Stimulated activated naive CD8-positive, alpha-beta T cell treated with anti-CD3 and anti-CD28 coated beads, Interleukin-15, Interleukin-2, amounts not matched to agents 100 U/mL and 50 U/mL, for 24 hours (primary cell): ENCODE measurements around the gene NUP58.

Experiments
- ATAC-seq: fragments of 150-1000 bp; cut with Tn5 transposase; one replicate; pipeline ENCODE4 v1.10.0; 2021
- DNase-seq: peaks from one replicate; pipeline ENCODE4 v3.0.0; 2021

The NUP58 gene

GRCh38 chr13:25301347-25302113, at the start of gene NUP58:
Gene NUP58, plus strand, starts transcription at chr13:25301625. Its CDS starts 149 bp downstream, at chr13:25301774.
- peak; percentile 99 for ATAC-seq

GRCh38 chr13:25252225-25252624, 49.2 kb upstream of the NUP58 start:
- ATAC-seq: no peak
- DNase-seq: no peak

More at GRCh38 chr13:25301347-25302113, at the start of gene NUP58:
- peak; percentile 94 for DNase-seq

DNA sequence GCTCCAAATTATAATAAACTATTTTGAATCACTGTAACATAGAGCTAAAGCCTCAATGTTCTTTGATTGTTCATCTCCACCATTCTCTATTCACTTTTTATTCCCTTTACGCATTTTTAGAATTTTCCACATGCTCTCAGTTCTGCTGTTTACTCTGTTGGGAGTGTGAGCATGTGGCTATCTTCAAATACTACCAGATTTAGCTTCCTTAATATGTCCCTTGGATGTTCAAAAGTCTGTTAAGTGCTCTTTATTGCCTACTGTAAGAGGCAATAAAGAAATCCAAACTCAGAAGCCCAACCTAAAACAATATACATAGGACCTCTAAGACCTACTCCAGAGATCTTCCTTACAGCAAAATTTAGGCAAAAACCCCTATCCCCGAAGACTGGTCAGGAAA, 48.7 kb upstream of the NUP58 start:
- no peak for DNase-seq
- ATAC-seq: no peak

GRCh38 chr13:25253702-25254101, 47.7 kb upstream of the NUP58 start:
- ATAC-seq (no peak), DNase-seq (no peak)

DNA sequence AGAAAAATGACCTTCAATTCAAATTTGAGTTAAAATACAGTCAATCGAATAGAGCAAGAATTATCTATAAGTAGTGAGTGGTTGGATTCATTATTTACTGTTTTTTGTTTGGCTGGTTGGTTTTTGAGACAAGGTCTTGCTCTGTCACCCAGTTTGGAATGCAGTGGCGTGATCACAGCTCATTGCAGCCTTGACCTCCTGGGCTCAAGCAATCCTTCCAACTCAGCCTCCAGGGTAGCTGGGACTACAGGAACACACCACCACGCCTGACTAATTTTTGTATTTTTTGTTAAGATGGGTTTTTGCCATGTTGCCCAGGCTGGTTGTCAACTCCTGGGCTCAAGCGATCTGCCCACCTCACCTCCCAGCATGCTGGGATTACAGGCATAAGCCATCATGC, 39.2 kb upstream of the NUP58 start:
- ATAC-seq (no peak), DNase-seq (no peak)

DNA sequence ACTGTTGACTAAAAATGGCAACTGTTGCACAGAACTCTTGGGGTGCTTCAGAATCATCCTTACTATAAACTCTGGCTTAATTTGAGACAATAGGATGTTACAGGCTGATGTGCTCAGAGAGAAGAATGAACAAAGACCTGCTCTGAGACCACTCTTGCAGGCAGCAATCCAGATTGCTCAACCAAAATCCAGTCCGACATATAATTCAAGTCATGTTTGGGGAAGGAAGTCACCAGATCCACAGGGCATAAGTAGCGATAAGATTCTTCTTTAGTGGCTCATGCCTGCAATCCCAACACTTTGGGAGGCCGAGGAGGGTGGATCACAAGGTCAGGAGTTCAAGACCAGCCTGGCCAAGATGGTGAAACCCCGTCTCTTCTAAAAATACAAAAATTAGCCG, 34.7 kb upstream of the NUP58 start:
- DNase-seq: no peak
- no peak for ATAC-seq

- no peak for DNase-seq
- peak; percentile 40 for ATAC-seq
Observed at GRCh38 chr13:25267715-25268114, 33.7 kb upstream of the NUP58 start.

DNA sequence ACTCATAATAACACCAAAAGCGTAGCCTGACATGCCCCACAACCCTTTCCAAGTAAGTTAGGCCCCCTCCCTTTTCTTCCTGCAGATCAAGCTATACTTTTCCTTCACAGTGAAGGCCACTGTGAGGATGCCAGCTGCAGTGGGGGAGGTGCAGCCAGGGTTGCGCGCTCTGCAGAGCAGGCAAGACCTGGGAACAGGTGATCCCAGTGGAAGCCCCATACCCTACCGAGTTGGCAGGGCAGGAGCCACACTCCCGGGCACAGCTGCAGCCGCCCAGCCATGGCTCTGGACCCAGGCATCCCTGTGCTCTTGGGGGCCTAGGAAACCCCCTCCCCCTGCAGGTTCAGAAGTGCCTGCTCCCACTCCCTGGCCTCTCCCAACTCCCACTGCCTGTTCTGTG, 32.9 kb upstream of the NUP58 start:
- DNase-seq: no peak

DNA sequence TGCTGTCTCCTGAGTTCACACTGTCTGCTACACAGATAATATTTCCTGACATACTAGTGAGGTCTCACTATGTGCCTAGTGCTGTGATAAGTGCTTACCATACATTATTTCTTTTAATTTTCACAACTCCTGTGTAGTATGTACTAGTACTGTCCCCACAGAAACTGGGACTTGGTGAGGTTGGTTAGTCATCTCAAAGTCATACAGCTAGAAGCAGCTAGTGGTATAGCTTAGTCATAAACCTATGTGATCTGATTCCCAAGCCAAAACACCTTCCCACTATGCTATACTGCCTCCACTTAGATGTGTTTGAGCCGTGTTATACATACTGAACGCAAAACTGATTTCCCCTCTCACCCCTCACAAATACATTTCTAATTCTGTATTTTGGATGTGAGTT, 24.7 kb upstream of the NUP58 start:
- peak; percentile 99 for ATAC-seq
- DNase-seq: no peak

More for the DNA sequence above, 32.9 kb upstream of the NUP58 start:
- ATAC-seq: no peak

DNA sequence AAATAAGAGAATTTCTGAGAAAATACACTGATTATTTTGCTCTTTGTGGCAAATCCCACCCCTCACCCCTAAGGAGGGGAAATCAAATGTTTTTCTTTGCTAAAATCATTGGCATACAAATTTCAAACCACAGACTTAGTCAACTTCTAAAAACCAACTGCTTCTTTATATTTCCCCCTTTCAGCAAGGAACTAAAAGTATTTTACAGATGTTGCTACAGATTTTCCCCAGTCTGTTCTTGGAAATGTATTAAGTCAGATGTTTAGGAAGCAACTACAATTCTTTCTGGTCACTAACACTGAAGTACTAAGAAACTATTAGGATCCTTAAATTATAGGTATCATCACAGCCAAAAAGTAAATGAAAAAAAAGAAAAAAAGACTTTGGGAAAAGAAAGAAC, 21.0 kb upstream of the NUP58 start:
- DNase-seq (no peak), ATAC-seq (no peak)

DNA sequence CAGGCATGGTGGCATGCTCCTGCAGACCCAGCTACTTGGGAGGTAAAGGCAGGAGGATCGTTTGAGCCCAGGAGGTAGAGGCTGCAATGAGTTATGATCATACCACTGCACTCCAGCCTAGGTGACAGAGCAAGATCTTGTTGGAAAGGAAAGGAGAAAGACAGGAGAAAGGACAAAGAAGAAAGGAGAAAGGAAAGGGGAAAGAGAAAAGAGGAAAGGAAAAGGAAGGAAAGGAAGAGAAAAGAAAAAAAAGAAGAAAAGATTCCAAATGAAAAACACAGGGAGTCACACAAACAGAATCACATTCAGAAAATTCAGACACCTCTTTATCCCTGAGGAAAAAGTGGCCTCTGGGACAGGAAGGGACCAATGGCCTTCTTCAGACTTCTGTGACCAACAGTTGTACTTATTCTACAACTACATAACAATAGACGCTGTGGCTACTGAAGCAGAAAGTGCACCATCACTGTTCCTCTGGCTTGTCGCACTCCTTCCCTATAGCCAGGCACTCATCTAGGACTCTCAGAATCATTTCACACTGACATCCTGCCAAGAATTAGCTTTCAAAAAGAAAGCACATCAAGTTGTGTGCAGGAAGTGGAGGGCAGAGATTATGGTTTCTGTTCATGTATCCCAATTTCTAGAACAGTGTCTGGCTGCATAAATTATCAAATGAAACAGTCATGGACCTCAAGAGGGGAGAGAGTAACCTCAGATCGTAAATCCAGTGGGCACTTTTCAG, 20.1 kb upstream of the NUP58 start:
- peak; percentile 74 for ATAC-seq
- DNase-seq: no peak

- ATAC-seq (peak; percentile 65), DNase-seq (peak; percentile 43)
Observed at GRCh38 chr13:25281935-25282332, 19.5 kb upstream of the NUP58 start.

DNA sequence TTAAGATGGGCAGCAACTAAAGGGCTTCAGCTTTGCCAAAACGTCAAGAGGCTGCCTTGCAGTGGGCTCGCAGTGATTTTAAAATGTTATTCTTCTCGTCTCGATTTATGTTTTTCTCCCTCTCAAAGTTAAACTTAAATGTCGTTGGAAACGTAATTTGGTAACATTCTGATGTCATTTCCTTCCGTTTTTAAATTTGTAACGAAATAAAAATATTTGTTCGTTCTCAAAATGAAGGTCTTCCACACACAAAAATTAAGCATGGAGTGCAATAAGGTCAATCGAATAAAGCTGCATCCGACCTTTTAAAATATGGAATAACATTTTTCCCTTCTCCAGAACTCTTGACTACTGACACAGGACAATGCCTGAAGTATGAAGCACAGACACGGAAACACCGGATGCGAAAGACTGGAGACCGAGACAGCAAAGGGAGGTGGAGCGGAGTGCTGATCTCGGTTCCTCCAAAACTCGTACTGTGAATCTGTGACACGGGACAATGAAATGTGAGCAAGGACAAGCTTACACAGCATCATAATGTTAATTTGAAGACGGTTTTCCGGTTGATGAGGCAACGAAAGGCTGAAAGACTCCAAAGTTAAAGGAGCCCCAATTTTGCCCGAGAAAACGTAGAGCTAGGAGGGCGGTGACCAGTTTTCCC, 15.0 kb upstream of the NUP58 start:
- peak; percentile 28 for DNase-seq
- ATAC-seq: no peak

DNA sequence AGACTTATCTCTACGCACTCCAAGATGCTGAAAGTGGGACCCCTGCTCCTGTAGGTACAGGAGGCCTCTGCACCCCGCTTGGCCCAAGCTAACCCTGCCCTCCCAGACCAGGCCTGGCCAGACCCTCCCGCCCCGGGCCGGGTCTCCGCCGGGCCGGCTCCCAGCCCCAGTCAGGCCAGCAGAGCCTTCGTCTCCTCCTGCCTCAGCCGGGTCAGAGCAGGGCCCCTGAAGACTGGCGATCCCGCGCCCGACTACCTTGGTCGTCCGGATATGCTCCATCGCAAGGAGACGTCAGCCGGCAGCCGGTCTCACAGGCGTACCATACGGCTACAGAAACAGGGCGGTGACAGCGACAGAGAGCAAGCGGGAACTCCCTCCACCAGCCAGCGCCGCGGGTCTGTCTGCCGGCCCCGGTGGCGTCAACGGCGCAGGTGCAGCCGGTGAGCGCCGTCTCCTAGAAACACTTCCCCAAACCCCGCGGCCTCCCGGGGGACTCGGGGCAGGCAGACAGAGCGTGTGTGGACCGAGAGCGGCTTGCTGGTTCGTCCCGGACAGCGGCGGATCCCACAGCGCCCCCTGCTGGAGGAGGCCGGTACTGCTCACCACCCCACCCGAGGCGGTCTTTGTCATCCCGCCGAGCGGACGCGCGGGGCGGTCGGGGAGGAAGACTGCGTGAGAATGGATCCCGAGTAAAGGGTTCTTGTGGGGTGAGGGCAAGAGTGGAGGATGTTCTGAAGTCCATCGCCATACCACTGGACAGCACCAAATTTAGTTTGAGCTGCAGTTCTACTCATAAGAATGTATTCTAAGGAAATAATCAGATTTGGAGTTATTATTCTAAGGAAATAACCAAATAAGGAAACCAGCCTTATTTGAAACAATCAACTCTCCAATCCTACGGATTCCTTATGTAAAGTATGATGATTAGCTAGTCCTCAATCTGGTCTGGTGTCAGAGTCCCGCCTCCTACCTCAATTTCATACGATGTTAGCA, 14.2 kb upstream of the NUP58 start, which contains the start of gene MTMR6:
MTMR6 (minus strand) TSS at position 520 of the 993 bp plus-strand sequence; CDS start at position 279, 241 bp downstream.
- ATAC-seq (peak; percentile 94), DNase-seq (peak; percentile 96)

DNA sequence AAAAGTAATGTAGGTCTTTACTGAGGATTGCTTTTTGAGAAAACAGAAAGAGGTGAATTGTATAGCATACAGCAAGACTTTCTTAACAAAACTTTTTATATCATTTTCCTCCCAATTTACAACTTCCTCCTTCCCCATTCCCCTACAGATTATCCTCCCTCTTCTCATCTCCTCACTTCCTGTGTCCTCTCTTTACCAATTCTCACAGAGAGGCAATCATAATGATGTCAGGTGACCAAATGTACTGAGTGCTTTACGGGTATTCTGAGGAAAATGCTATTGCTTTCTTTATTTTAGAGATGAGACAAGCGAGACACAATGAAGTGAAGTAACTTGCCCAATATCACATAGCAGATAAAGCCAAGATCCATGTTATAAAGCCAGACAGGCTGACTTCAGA, 12.5 kb upstream of the NUP58 start:
- ATAC-seq (no peak), DNase-seq (no peak)

- DNase-seq: no peak
- ATAC-seq: no peak
Observed at GRCh38 chr13:25291691-25292090, 9.7 kb upstream of the NUP58 start.

GRCh38 chr13:25292301-25292700, 9.1 kb upstream of the NUP58 start:
- DNase-seq (no peak), ATAC-seq (peak; percentile 24)

DNA sequence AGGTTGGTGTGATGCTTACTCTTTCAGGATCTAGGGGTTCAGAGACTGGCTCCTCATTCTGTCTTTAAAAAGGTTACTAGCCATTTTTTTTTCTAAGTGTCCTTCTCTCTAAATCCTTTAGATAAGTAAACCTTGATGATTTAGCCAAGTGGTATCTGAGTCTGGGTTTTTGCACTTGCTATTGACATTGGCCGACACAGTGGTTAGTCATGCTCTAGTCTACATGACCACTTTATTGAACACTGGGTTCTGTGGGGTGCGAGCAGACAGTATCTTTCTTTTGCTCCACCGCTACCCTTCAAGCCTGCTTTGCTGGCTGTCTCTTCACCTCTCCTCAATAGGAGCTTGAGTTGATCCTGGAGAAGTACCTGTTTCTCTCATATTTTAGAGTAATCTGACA, 6.2 kb upstream of the NUP58 start:
- DNase-seq (no peak), ATAC-seq (no peak)

DNA sequence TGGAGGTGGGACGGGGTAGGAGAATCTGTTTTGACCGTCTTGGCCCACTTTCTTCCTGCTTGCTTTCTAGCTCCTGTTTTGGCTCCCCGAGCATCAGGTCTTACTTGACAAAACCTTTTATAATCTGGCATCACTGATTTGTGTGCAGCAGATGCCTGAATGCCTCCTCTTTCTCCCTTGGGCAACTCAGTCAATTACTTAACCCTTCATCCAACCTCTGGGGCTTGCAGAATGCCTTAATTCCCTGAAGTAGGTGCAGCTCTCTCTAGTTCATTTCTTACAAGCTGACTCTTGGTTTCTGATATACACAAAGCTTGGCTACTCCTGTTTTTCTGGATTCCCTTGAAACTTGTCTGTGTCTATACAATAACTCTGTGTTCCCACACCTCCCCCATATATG, 5.7 kb upstream of the NUP58 start:
- DNase-seq (no peak), ATAC-seq (no peak)

DNA sequence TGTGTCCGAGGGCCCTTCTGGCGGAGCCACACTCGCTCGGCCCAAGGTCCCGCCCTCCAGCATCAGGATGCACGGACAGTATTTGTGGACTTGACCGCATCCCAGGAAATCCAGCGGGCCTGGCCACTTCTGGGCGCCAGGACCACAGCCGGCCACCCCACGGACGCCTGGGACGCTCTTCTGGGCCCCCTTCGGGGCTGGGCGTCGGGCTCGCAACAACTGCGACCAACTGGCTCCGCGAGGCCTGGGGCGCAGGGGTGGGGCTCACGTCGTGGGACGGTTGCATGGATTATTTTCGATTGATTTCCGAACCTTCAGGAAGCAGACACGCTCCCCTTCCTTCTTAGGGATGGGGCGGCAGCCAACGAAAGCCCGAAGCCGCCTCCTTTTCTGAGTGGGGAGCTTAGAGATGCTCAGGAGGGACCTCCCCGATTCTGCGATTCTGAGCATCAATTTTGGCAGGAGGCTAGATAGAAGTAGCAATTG, 521 bp upstream of the NUP58 start:
- ATAC-seq (peak; percentile 33), DNase-seq (peak; percentile 42)

DNA sequence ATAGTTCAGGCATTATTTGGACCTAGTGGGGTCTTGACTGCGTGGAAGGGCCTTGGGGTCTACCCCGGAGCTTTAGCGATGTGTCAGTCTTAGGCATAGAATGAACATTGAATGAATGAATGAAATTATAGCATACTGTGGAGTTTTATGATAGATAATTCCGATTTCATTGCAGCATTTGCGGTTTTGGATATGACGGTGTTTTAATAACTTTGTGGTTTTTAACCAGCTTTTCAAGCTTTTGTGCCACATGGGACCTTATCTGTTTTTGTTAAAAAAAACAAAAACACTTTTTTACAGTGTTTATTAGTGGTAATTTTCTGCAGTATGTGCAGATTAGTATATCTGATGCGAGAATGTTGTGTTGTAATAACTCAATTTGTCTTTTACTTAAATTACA, 696 bp downstream of the NUP58 start:
- ATAC-seq (no peak), DNase-seq (no peak)
